ENCODE results near the gene LEF1. TPM values are rescaled to one million over a fixed set of nuclear protein-coding genes. Genes with fewer than 3 reads are reported as not detected.

The LEF1 gene
- total RNA-seq, 4 donors from 2014 or later: 2.2 to 8.3 (median 3.7) TPM

- ATAC-seq (ENCODE audit: low FRiP score) (no peak), DNase-seq (ENCODE audit: low spot score) (no peak)
- TF ChIP-seq CTCF (IDR thresholded peaks at IDR 0.05): no peak
Observed at GRCh38 chr4:108152980-108153379, 15.8 kb downstream of the LEF1 start.

- DNase-seq (ENCODE audit: low spot score): no peak
- no peak for ATAC-seq (ENCODE audit: low FRiP score)
- no peak for TF ChIP-seq CTCF (IDR thresholded peaks at IDR 0.05)
Observed at GRCh38 chr4:108149588-108150380, 18.9 kb downstream of the LEF1 start.

GRCh38 chr4:108148316-108148715, 20.4 kb downstream of the LEF1 start:
- ATAC-seq (ENCODE audit: low FRiP score) (no peak), DNase-seq (ENCODE audit: low spot score) (no peak)
- no peak for TF ChIP-seq CTCF (IDR thresholded peaks at IDR 0.05)

- no peak for TF ChIP-seq CTCF (IDR thresholded peaks at IDR 0.05)
- no peak for ATAC-seq (ENCODE audit: low FRiP score)
Observed at GRCh38 chr4:108146819-108147218, 21.9 kb downstream of the LEF1 start.

GRCh38 chr4:108146336-108146735, 22.4 kb downstream of the LEF1 start:
- TF ChIP-seq CTCF (IDR thresholded peaks at IDR 0.05): no peak
- no peak for DNase-seq (ENCODE audit: low spot score)
- no peak for ATAC-seq (ENCODE audit: low FRiP score)

More at GRCh38 chr4:108146819-108147218, 21.9 kb downstream of the LEF1 start:
- no peak for DNase-seq (ENCODE audit: low spot score)

- ATAC-seq (ENCODE audit: low FRiP score) (no peak), DNase-seq (ENCODE audit: low spot score) (no peak)
- TF ChIP-seq CTCF (IDR thresholded peaks at IDR 0.05): no peak
Observed at GRCh38 chr4:108144451-108144850, 24.3 kb downstream of the LEF1 start.

GRCh38 chr4:108143515-108143914, 25.2 kb downstream of the LEF1 start:
- no peak for TF ChIP-seq CTCF (IDR thresholded peaks at IDR 0.05)
- ATAC-seq (ENCODE audit: low FRiP score) (no peak), DNase-seq (ENCODE audit: low spot score) (no peak)
